HepG2 (cell line): ENCODE results near the gene LENEP.

ENCODE experiments used
- ATM ChIP-seq: fragments of 450-650 bp; IDR thresholded peaks from 2 replicates; pipeline ENCODE4 v1.7.1; 2017; ENCODE audit warnings: mild to moderate bottlenecking, borderline replicate concordance
- BCL3 ChIP-seq: sonication (generic); formaldehyde crosslinking; IDR thresholded peaks from 2 replicates; pipeline ENCODE4 v1.5.1; 2020; ENCODE audit warnings: mild to moderate bottlenecking, missing genetic modification reagents, moderate library complexity
- LBX2 ChIP-seq: sonication (generic); formaldehyde crosslinking; IDR thresholded peaks from 2 replicates; pipeline ENCODE4 v1.5.0; 2020; ENCODE audit warnings: missing genetic modification reagents, mild to moderate bottlenecking, borderline replicate concordance
- NR2C2 ChIP-seq: sonication (generic); formaldehyde crosslinking; IDR thresholded peaks from 2 replicates; pipeline ENCODE4 v1.4.0; 2020; ENCODE audit warnings: missing genetic modification reagents, mild to moderate bottlenecking, moderate library complexity, borderline replicate concordance
- NR2F6 ChIP-seq, 2 experiments: IDR thresholded peaks; 2 replicates each; pipeline ENCODE4 v1.6.1; 2016; ENCODE audit warnings: antibody characterized with exemption in 1 of 2, mild to moderate bottlenecking in 1 of 2
- PHF8 ChIP-seq: sonication (generic); formaldehyde crosslinking; IDR thresholded peaks from 2 replicates; pipeline ENCODE4 v1.5.0; 2020; ENCODE audit warnings: missing genetic modification reagents
- ZBTB33 ChIP-seq: sonication (generic); formaldehyde crosslinking; IDR thresholded peaks from 2 replicates; pipeline ENCODE4 v1.4.0; 2020; ENCODE audit warnings: missing genetic modification reagents
- ZBTB43 ChIP-seq: sonication (generic); formaldehyde crosslinking; conservative IDR thresholded peaks from 2 replicates; pipeline ENCODE4 v1.4.0; 2020; ENCODE audit warnings: missing genetic modification reagents
- ZNF510 ChIP-seq: sonication (generic); formaldehyde crosslinking; IDR thresholded peaks from 2 replicates; pipeline ENCODE4 v1.4.0; 2020; ENCODE audit warnings: low read depth, mild to moderate bottlenecking, missing genetic modification reagents
- ZNF678 ChIP-seq: sonication (generic); formaldehyde crosslinking; IDR thresholded peaks from 2 replicates; pipeline ENCODE4 v1.4.0; 2020; ENCODE audit warnings: mild to moderate bottlenecking, missing genetic modification reagents
- ZSCAN29 ChIP-seq: sonication (generic); formaldehyde crosslinking; conservative IDR thresholded peaks from 2 replicates; pipeline ENCODE4 v1.4.0; 2020; ENCODE audit warnings: mild to moderate bottlenecking, missing genetic modification reagents

GRCh38 chr1:155026588-155026987 lies 33.2 kb downstream of the LENEP start:
- TF ChIP-seq ZNF678 (no peak), PHF8 (CRISPR knock-in tag) (no peak), ZBTB33 (CRISPR knock-in tag) (no peak), ZBTB43 (CRISPR knock-in tag) (no peak), BCL3 (no peak), LBX2 (CRISPR knock-in tag) (no peak), ZSCAN29 (CRISPR knock-in tag) (no peak), ATM (no peak), NR2F6 (IDR thresholded peaks at IDR 0.05) (no peak), NR2F6 (CRISPR knock-in tag; IDR thresholded peaks at IDR 0.05) (no peak), NR2C2 (no peak), ZNF510 (no peak)
